ENCODE results near the gene SOS2. TPM values are rescaled to one million over a fixed set of nuclear protein-coding genes. Genes with fewer than 3 reads are reported as not detected.

The SOS2 gene
- total and polyA plus RNA-seq, 2 of the 8 experiments (the other 6 are each of a cell fraction or from before 2014, with no cell fraction given), result 2.8 to 12.7 TPM

DNA sequence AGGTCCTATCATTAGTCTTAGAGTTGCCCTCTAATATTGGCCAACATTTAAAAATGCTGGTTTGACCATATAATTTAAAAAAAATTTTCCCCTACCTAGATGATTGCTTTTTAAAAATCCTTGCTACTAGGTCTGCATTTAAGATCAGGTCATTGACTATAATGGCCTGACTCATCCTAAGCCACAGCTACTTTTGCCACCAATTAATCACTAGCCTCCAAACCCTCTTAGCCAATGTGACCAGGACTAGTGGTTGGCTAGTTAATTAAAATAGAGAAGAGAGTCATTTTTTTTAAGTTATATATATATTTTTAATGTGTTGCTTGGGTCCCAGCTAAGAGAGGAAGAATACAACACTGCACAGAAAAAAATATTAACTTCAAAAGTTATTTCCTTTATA is 57.5 kb downstream of the SOS2 start:
- Histone ChIP-seq H3K79me1 (ENCODE audit: low read depth, low read length) (no peaks in the 10 kb centered on the region), H2AK5ac (ENCODE audit: low read depth, low read length) (no peak overlapping the region), H4K8ac (ENCODE audit: extremely low read depth, insufficient read depth, low read length) (no peak overlapping the region), H3K4ac (replicated peaks; ENCODE audit: insufficient read length, low read depth, low read length) (no peak overlapping the region), H4K91ac (replicated peaks; ENCODE audit: insufficient read length, low read length) (no peak overlapping the region), H2BK15ac (ENCODE audit: low read length) (no peak overlapping the region), H3K23ac (ENCODE audit: insufficient read length) (no peak overlapping the region), H2BK120ac (replicated peaks; ENCODE audit: low read depth, low read length) (no peak overlapping the region), H3K9me3 (ENCODE audit: insufficient read depth in 2 of 2, low read depth in 1 of 2, low read length in 1 of 2) (no peaks in the 10 kb centered on the region), H3K4me3 (ENCODE audit: extremely low read depth in 1 of 4, insufficient read depth in 2 of 4, low read depth in 3 of 4, low read length in 4 of 4) (no peak overlapping the region), H2AFZ (ENCODE audit: low read length) (no peak overlapping the region), H3K27ac (ENCODE audit: low read depth, low read length) (no peak overlapping the region), H3K14ac (ENCODE audit: insufficient read length) (no peak overlapping the region), H3K27me3 (replicated peaks in 1 of 4; ENCODE audit: control insufficient read depth in 3 of 4, extremely low read depth in 1 of 4, insufficient read depth in 3 of 4, low read length in 3 of 4) (no peaks in the 10 kb centered on the region), H3K56ac (replicated peaks; ENCODE audit: insufficient read length, low read depth, low read length) (no peak overlapping the region), H2BK5ac (ENCODE audit: low read depth, low read length) (no peak overlapping the region), H3K36me3 (ENCODE audit: control insufficient read depth in 2 of 4, insufficient read depth in 4 of 4, low read length in 3 of 4) (no peaks in the 10 kb centered on the region), H3K4me1 (replicated peaks in 1 of 4; ENCODE audit: control insufficient read depth in 3 of 4, insufficient read depth in 4 of 4, low read length in 3 of 4) (no peaks in the 10 kb centered on the region), H2BK20ac (ENCODE audit: low read length) (no peak overlapping the region), H3K18ac (ENCODE audit: extremely low read depth, low read length) (no peak overlapping the region), H3K79me2 (ENCODE audit: control insufficient read depth in 1 of 2, insufficient read depth in 2 of 2, low read length in 2 of 2) (no peaks in the 10 kb centered on the region), H4K5ac (ENCODE audit: insufficient read length, low read depth, low read length) (no peak overlapping the region), H4K20me1 (replicated peaks in 1 of 2; ENCODE audit: control insufficient read depth in 1 of 2, insufficient read depth in 2 of 2, low read length in 2 of 2) (no peaks in the 10 kb centered on the region), H3K4me2 (ENCODE audit: insufficient read depth in 1 of 2, low read depth in 2 of 2, low read length in 2 of 2) (no peak overlapping the region), H3K23me2 (ENCODE audit: low read depth, low read length) (no peaks in the 10 kb centered on the region), H2BK12ac (ENCODE audit: low read depth, low read length) (no peak overlapping the region), H3K9ac (replicated peaks in 1 of 4; ENCODE audit: extremely low read depth in 1 of 4, low read depth in 3 of 4, low read length in 3 of 4) (no peak overlapping the region)
- no peak for DNase-seq (ENCODE audit: low read depth in 1 of 2, low spot score in 2 of 2)
- ChIA-PET CTCF (ENCODE audit: partially characterized antibody) (no interaction called here), POLR2A (ENCODE audit: partially characterized antibody) (no interaction called here)
- no peak for FAIRE-seq
- TF ChIP-seq SIX5 (IDR thresholded peaks at IDR 0.05; ENCODE audit: low read depth, low read length), result no peak
- no peak for TF ChIP-seq KDM1A (IDR thresholded peaks at IDR 0.05; ENCODE audit: borderline replicate concordance, low read length)
- no peak for TF ChIP-seq ZNF274 (IDR thresholded peaks at IDR 0.05; ENCODE audit: borderline replicate concordance, extremely low read depth, low read length)
- TF ChIP-seq, protein P1, sequence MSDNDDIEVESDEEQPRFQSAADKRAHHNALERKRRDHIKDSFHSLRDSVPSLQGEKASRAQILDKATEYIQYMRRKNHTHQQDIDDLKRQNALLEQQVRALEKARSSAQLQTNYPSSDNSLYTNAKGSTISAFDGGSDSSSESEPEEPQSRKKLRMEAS (IDR thresholded peaks at IDR 0.05), result no peak

All from H1 (cell line).